ENCODE data around the gene SAMD14.
A peak's percentile ranks its signal among the peaks of the same experiment; 100 is the strongest.

Gene SAMD14

DNA sequence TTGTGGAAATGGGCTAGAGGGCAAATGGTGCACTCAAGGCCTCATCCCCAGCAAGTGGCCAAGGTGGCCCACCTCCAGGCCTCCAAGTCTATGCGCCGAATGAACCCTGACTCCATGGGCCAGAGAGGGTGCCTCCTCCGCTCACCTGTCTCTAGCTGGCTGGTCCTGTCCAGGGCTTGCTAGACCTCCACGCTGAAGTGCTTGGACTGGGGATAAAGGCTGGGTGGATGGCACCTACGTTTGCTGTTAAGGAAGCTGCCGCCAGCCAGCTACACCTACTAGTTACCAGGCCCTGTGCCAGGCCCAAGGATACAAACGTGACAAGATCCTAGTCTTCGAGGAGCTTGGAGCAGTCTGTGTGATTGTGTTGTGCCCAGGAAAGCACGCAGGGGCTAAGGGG lies 35.1 kb upstream of the SAMD14 start:
- DNase-seq = no peak

DNA sequence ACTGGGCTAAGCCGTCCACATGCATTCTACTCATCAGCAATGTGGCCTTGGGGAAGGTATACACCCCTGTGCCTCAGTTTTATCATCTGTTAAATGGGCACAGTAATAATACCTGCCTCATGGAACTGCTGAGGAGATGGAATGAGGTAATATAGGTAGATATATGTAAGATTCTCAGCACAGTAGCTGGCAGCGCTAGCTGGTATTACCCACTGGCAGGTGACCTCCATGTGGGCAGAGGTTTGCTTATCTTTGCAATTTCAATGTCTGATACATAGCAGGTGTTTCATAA lies 34.7 kb upstream of the SAMD14 start:
- DNase-seq = no peak

DNA sequence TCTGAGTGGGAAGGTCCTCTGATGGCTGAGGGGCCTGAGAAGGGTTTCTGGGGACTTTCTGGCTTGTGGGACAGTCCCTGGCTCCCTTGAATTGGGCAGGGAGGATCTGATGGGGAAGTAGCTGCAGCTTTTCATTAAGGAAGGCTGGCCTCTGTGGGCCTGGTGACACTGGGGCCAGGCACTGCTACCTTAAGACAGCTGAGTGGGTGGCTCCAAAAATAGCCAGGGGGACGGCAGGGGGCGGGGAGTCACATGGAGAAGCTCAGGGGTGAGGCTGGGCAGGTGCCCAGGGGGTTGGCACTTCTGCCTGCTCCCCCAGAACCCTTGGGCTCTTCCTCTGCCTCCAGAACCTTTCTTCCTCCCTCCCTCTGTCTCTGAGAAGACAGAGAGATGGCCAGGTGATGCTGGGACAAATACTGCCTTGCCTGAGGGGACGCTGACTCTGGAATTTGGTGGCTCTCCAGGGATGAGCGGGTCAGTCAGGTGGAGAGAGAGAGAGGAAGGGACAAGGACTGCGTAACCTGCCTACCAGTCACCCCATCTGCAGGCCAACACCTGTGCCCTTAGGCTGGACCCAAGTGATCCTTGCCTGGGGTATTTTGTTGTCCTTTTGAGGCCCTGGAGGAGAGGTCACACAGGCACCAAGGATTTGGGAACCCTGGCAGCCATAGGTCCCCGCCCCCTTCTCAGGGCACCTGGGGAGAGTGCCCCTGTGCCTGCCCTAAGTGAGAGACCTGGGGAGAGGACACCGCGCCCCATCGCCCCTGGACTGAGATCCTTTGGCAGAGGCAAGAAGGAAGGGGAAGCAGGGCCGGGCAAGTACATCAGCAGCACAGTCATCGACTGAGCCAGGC lies 34.1 kb upstream of the SAMD14 start:
- DNase-seq = no peak

DNA sequence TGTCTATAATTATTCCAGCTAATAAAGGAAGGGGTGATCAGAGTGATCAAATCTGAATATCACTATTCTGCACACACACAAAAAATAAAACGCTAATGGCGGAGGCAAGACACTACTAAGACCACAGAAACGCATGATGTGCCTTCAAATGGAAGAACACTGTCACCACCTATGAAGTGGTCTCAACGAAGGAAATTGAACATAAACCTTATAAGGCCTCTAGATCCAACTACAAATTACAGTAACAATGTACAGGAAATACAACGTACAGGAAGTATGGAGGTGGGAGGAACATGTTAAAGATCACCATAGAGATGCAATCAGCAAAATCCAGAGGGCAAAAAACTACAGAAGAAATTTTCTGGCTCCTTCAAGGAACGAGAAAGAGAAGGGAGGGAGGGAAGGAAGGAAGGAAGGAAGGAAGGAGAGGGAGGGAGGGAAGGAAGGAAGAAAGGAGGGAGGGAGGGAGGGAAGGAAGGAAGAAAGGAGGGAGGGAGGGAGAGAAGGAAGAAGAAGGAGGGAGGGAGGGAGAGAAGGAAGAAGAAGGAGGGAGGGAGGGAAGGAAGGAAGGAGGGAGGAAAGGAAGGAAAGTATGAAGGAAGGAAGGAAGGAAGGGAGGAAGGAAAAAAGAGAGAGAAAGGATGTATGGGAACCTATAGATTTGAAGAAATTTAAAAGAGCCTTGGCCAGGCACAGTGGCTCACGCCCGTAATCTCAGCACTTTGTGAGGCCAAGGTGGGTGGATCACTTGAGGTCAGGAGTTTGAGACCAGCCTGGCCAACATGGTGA lies 32.7 kb upstream of the SAMD14 start:
- DNase-seq = no peak

DNA sequence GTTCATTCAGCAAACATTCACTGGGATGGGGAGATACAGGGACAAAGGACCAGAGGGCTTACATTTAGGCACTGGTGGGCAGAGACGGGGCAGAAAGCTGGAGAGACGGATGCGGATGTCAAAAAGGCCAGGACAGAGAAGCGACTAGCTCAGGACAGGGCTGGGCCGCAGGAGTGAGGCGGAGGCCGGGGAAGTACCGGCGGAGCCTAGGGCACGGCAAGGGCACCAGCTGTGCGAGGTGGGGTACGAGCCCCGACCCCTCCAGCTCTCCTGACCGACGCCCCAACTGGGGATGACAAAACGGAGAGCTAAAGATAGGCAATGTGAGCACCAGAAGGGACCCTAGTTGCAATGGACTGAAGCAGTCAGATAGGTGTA lies 31.9 kb upstream of the SAMD14 start:
- no peak for DNase-seq

DNA sequence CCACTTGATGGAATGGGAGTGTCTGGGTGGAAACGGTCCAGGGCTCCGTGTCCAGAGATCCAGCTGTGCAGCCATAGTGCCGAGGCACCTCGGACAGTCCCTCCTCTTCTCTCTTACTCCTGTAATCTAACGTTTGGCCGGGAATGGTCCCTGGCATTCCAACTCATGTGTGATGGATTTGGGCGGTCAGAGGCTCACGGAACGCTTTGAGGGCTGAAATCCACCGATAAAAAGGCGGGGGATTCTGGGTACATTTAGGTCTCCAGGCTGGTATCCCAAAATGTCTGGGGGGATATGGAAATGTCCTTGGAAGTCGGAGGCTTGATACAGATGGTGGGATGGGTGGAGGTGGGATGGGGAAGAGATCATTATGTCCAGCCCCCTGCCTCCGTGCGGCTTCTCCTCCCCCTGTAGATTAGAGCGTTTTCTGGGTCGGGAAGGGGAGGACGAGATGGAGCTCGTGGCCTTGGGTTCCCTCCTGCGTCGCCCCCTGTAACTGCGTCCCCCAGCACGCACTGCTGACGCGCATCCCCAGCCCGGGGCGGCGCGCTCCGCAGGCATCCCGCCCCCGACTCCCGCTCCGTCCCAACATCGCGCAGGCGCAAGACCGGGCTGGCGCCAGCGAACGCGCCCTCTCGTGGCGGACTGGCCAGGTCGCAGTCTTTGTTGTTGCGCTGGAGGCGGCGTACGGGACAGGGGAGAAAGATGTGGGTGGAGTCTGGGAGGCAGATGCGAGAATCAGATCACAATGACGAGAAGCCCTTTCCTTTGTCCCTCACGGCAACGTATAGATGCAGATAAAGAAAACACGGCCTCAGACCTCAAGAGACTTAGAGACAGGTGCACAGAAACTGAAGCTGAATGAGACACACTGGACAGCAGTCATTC lies 31.3 kb upstream of the SAMD14 start:
- peak; percentile 94 to 98 for DNase-seq

DNA sequence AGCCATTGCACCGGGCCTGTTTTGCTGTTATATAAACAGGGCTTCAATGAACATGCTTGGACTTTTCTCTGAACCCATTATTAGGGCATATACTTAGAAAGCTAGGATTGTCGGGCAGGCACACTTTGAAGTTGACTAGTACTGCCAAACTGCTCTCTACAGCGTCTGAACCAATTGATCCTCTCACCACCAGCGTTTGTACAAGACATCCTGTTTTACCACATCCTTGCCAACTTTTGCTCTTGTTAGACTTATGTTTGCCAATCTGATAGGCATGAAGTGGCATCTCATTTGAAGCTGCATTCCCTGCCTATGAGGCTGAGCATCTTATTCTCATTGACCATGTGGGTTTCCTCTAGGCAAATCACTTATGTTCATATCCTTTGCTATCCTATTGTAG lies 27.9 kb upstream of the SAMD14 start:
- DNase-seq = no peak

DNA sequence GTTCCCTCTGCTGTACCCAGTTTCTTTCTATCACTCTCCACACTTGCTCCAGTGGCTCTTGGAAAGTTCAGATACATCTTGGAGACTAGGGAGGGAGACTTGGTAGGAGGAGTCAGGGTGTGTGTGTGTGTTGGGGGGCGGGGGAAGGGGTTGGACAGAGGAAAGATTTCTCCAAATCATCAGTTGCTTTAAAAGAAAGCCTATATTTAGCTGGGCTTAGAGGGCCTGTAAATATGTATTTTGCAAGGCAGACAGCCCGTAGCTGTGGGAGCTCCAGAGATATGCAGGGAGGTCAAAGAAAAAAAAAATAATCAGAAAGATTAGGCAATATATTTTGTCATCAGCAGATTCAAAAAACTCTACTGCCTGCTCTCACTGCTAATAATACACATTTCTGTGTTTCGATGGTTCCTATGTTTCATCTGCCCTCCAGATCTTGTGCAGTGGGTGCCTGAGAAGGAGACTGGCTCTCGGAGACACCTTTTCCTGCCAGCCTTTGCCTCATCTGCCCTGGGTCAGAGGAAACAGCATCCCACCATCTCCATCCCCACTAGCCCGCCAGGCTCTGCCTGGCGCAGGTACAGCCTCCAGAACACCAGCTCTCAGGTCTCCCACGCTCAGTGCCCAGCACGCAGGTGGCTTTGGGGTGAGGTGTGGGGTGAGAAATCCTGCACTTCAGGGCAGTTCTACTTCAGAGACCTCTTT lies 25.3 kb upstream of the SAMD14 start:
- DNase-seq = no peak

DNA sequence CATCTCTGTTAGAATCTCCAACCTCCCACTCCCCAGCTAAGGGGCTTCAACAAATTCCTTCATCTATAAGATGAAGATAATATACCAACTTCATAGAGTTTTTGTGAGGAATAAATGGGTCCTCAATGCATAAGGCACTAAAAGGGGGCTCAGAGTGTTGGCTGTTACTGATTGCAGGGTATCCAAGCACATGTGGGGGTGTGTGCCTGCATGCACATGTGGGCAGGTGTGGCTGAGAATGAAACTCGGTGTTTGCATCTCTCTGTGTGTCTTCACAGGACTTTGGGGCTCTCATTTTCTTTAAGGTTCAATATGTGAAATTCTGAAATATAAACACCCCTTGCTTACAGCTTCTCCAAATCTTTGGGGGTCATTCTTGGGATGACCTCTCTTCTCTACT lies 24.6 kb upstream of the SAMD14 start:
- DNase-seq = no peak

DNA sequence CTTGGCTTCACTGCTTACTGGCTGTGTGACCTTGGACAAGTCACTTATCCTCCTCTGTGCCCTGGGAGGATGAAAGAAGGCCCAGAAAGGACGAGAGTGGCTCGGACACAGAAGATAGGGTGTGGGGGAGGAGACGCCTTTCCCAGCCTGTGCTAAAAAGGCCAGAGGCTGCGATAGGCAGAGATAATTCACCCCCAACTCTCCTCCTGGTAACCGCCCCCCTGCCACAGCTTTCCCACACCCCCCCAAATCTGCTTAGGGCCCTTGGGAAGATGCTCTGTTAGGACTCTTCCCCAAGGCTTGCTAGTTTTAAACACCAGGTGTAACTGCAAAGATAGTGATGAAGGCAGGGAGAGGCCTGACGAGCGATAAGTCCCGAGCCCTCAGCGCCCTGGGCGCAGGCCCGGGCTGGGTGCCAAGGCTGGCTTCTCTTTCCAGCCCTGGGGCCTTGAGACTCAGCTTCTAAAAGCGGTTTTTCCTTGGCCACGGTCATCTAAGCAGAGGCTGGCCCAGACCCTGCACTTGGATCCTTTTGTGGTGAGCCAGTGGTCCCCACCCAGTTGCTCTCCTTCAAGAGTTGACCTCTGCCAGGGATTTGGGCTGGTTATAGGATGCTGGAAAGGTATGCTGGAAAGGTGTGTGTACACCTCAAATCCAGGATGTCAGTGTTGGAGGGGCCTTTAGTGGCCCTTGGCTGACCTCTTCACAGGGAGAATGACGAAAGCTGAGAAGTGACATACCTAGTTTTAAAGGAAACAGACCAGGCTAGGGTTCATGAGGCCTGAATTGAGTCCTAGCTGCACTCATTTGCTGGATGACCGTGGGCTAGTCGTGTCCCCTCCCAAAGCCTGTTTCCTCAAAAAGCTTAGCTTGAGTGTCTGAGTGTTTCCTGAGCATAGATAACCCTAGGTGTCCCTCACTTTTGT lies 24.0 kb upstream of the SAMD14 start:
- no peak for DNase-seq

DNA sequence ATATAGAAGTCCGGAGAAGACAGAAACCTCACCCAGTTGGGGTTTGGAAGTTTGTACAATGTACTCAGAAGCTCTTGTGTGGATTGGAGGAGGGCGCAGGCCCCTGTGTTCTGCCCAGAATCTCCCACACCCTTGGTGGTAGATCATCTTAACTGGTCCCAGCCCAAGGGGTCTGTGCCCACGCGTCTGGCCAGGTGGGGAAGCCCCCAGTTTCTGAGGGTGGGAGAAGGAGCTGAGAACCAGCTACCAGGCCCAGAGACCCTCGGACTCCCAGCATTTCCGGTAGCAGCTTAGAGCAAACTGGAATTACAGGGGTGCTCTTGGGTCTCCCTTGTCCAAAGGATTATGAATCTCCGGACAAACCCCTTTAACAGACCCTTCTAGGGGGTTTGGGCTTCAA lies 22.8 kb upstream of the SAMD14 start:
- DNase-seq = no peak

DNA sequence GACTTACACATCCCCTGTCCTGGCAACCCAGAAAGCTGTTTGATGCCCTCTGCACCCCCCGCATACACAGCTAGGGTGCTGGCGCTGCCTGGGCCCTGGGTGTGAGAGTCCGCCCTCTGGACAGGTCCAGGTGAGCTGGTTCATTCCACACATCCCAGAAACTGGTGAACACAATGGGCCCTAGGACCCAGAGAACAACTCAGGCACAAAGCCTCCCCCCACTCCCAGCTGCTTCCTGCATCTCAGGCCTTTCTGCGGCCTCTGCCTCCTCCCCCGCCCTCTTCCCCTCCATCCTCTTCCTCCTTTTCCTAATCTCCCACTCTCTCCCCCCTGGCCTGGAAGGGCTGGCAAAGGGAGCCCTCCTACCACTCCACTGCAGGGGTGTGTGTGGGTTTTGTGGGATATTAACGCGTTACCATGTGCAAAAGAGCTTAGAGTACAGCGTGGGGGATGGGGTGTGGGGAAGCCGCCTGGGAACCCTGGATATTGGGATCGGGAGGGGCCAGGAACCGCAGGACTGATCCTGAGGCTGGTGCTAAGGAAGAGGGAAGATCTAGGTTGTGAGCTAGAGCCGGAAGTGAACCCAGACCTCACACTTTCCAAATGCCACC lies 22.1 kb upstream of the SAMD14 start:
- DNase-seq = no peak

DNA sequence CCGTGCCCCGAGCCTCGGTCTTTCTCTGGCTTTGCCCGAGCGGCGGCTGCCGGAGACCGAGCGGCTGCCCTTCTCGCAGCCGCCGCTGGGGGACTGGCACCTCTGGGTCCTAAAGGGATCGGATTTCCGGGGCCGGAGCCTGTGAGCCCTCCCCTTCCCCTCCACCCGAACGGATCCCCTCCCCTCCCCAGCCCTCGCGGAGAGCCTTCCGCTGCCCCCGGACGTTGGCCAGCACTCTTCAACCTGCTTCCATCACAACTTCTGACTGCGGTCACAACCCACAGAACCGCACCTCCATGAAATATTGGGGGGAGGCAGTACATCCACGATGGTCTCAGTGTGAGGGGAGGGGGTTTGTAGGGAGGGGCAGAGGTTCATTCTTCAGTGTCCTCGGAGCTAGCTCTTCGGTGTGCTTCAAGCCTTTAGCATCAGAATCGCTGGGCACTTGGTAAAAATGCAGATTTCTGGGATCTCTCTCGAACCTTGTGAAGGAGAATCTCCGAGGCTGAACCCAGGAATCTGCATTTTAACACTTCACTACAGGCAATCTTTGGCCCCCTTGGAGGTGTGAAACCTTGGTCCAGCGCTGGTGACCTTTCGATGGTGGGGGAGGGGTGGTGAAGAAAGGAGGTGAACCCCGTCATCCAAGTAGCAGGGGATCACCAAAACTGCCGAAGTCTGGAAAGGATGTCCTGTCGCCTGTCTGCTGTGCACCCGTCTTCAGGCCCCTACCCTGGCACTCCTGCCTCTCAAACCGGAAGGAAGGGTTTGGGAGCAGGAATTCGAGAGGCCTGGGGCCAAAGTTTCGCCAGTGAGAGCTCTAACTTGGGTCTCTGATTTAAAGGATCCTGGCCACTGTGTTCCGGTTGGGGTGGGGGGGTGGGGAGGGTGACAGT lies 21.3 kb upstream of the SAMD14 start:
- peak; percentile 82 to 83 for DNase-seq

DNA sequence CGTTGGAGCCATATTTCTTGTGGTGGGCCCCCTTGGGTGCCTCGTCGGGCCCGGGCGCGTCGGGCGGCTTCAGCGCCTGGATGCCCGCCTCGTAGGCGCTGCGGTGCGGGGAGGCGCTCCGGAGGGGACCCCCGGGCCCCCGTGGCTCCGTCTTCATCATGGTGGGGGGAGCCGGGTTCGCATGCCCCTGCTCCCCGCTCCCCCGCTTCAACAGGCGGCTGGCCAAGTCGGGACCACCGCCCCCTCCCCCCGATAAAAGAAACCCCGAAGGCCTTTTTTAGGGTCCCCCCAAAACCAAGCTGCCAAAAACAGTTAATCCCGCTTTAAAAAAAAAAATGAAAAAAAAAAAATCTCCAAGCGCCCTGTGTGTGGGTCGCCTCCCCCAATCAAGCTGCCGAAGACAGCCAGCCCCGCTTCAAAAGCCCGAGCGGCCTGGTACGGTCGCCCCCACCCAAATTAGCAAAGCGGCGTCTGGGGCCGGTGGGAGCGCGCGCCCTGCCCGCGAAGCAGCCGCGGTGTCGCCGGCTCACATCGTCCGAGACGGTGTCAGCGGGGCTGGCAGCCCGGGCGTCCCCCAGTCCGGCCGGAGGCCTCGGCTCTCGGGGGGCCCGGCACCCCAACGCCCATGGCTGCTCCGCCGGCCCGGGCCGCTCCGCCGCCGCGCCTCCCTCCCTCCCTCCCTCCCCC lies 20.5 kb upstream of the SAMD14 start, which contains the start of gene PPP1R9B:
Gene PPP1R9B (minus strand): TSS at position 324 of the 687 bp plus-strand sequence. CDS start 164 bp downstream, at position 160.
- DNase-seq = no peak

DNA sequence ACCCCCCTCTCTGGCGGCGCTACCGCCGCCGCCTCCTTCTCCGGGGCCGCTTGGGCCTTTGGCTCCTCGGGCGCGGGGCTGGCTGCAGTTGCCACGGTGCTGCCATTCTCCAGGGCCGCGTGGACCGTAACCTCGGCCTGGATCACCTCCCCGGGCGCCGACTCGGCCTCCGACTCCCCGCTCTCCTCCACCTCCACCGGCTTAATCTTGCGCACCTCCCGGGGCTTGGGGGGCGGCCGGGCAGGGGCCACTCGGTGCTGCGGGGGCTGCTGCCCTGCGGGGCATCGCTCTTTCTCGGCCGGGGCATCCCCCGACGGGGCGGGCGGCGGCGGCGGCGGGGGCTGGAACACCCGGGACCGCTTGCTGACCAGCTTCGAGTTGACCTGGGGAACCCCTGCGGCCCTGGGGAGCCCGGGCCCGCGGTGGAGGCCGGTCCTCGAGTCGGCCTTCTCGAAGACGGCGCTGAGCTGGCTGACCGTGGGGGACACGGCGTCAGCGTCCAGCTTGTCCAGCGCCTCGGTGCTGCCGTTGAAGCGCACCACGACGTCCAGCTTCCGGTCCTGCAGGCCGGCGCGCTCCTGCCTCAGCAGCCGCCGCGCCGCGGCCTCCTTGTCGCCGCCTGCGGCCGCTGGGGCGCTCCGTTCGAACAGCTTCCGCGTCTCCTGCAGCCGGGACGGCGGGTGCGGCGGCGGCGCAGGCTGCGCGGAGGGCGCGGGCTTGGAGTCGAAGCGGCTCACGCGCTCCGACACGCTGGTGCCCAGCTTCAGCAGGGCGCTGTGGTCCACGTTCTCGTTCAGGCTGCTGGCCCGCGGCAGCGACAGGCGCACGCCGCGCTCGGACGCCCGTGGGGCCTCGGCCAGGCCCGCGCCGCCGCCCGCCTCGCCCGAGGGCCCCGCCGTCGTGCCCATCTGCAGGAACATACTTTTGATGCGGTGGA lies 19.7 kb upstream of the SAMD14 start:
- no peak for DNase-seq

DNA sequence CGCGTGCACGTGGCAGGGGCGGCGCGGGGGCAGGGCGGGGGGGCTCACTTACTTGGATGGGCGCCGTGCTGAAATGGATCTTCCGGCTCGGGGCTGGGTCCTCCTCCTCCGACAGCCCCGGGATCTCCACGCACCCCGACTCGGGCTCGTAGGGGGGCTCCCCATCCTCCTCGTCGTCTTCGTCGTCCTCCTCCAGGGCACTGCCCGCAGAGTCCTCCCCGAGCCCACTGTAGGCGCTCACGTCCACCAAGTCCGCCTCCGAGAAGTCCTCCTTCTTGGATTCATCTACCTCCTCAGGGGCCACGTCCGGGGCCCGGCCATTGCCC lies 19.1 kb upstream of the SAMD14 start:
- no peak for DNase-seq

DNA sequence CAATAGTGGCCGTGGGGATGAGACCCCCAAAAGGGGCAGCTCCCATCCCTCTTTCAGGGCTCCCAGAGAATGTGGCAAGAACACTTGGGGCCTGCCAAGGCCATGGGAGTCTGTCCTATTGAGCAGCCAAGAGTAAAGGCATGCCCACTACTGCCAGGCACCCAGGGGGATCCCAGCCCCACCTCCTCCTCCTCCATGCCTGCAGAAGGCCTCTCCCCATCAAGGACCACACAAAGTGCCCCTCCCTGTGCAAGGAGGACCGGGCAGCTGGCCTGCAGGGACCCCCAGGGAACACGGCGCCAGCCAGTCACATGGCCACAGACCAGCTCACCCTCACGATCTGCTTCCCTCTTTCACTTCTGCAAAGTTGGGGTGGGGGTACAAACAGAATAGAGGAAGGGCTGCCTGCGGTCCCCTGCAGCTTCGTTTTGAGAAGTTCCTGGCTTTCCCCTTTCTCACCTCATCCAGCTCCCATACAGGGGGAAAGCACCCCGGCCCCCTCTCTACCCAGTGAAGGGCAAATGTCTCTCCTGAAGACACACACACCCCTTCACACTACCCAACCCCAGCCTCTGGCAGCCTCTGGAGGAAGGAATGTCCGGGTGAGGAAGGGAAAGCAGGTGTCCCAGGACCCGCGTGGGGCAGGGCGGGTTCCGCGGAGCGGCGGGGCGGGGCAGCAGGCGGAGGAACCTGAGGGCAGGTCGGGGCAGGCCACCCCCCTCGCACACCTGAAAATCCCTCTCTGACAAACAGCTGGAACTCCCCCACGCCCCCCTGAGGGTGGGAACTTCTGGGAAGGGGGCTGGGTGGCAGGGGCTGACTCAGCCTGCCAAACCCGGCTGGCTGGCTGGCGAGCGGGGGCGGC lies 18.5 kb upstream of the SAMD14 start:
- DNase-seq = peak in 1 of 2 donors; percentile 56
